Loucy (cell line): ENCODE data around the gene ZFP91.

Experiments
- H2AFZ ChIP-seq: fragments of 200-600 bp; sonication (generic); 2 replicates; pipeline ENCODE4 v1.6.0; 2016; ENCODE audit warnings: antibody characterized with exemption, mild to moderate bottlenecking, low read length, moderate library complexity
- H3F3A ChIP-seq: fragments of 200-600 bp; 2 replicates; pipeline ENCODE4 v1.6.0; 2016; ENCODE audit warnings: antibody characterized with exemption, low read depth, mild to moderate bottlenecking
- H3K27me3 ChIP-seq: fragments of 200-600 bp; sonication (generic); 2 replicates; pipeline ENCODE4 v1.6.1; 2014; ENCODE audit warnings: low read length, mild to moderate bottlenecking; ENCODE audit not compliant: insufficient read depth, poor library complexity, severe bottlenecking
- H3K36me3 ChIP-seq: fragments of 200-600 bp; sonication (generic); 2 replicates; pipeline ENCODE4 v1.6.1; 2016; ENCODE audit warnings: low read length; ENCODE audit not compliant: insufficient read depth
- H3K4me1 ChIP-seq: fragments of 200-600 bp; sonication (generic); 2 replicates; pipeline ENCODE4 v1.5.1; 2014; ENCODE audit warnings: low read length, mild to moderate bottlenecking; ENCODE audit not compliant: insufficient read depth, poor library complexity, severe bottlenecking
- H3K4me2 ChIP-seq: fragments of 200-600 bp; sonication (generic); 2 replicates; pipeline ENCODE4 v1.6.0; 2014; ENCODE audit warnings: antibody characterized with exemption, low read length, low read depth, mild to moderate bottlenecking; ENCODE audit not compliant: poor library complexity, severe bottlenecking
- H3K4me3 ChIP-seq: fragments of 200-600 bp; sonication (generic); 2 replicates; pipeline ENCODE4 v1.5.1; 2014; ENCODE audit warnings: low read length, mild to moderate bottlenecking, mixed read lengths; ENCODE audit not compliant: poor library complexity, severe bottlenecking
- H3K79me2 ChIP-seq: fragments of 200-600 bp; sonication (generic); 2 replicates; pipeline ENCODE4 v1.6.1; 2014; ENCODE audit warnings: low read length; ENCODE audit not compliant: insufficient read depth
- H3K9ac ChIP-seq: fragments of 200-600 bp; sonication (generic); 2 replicates; pipeline ENCODE4 v1.6.0; 2014; ENCODE audit warnings: mild to moderate bottlenecking, low read depth, low read length, moderate library complexity; ENCODE audit not compliant: poor library complexity, severe bottlenecking
- H3K9me2 ChIP-seq: fragments of 200-600 bp; sonication (generic); replicated peaks from 2 replicates; pipeline ENCODE4 v1.6.1; 2016; ENCODE audit warnings: low read depth, low read length, mixed read lengths
- H3K9me3 ChIP-seq: fragments of 200-600 bp; sonication (generic); 2 replicates; pipeline ENCODE4 v1.6.1; 2014; ENCODE audit warnings: mild to moderate bottlenecking, antibody characterized with exemption, low read length, low read depth; ENCODE audit not compliant: insufficient read depth
- H4K20me1 ChIP-seq: fragments of 200-600 bp; sonication (generic); 2 replicates; pipeline ENCODE4 v1.6.0; 2014; ENCODE audit warnings: antibody characterized with exemption, low read length, mild to moderate bottlenecking; ENCODE audit not compliant: insufficient read depth, poor library complexity, severe bottlenecking
- EZH2phosphoT487 ChIP-seq: fragments of 200-600 bp; IDR thresholded peaks from 2 replicates; pipeline ENCODE4 v1.6.1; 2018; ENCODE audit warnings: antibody characterized with exemption, mild to moderate bottlenecking, moderate library complexity, borderline replicate concordance
- TF ChIP-seq, protein P1 (sequence below): fragments of 200-600 bp; sonication (generic); conservative IDR thresholded peaks from 2 replicates; pipeline ENCODE4 v1.5.1; 2014; ENCODE audit warnings: mild to moderate bottlenecking, antibody characterized with exemption, low read length

Gene ZFP91, protein sequence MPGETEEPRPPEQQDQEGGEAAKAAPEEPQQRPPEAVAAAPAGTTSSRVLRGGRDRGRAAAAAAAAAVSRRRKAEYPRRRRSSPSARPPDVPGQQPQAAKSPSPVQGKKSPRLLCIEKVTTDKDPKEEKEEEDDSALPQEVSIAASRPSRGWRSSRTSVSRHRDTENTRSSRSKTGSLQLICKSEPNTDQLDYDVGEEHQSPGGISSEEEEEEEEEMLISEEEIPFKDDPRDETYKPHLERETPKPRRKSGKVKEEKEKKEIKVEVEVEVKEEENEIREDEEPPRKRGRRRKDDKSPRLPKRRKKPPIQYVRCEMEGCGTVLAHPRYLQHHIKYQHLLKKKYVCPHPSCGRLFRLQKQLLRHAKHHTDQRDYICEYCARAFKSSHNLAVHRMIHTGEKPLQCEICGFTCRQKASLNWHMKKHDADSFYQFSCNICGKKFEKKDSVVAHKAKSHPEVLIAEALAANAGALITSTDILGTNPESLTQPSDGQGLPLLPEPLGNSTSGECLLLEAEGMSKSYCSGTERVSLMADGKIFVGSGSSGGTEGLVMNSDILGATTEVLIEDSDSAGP

DNA sequence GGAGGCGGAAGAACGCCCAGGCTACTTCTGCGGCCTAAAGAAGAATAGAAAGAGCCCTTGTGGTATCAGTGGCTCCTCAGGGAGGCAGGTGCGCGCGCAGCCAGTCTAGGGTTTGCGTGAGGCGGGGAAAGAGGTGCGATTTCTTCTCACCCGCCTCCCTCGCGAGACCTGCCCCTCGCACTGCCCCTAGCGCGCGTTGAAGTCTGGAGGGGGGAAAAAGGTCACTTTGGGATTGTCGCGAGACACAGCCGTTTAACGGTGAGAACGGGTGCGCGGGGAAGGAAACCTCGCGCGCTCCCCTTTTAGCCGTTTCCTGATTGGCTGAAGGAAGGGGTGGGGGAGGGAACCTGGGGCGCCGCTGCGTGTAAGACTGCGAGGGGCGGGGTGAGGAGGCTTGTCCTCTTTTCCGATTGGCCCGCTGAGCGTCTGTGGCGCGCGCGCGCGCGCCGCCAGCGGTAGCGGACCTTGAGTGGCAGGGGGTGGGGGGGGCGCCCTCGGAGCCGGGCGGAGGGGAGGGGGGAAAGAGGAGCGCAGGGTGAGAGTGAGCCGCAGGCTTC, at the start of gene ZFP91:
Gene ZFP91 (plus strand): TSS at position 429 of the 557 bp plus-strand sequence. CDS start 219 bp downstream, outside the sequence.
- Histone ChIP-seq H3K4me1 (peaks cover 62% of the 10 kb centered on the region), H3K79me2 (peaks cover 77% of the 10 kb centered on the region), H3F3A (peaks cover 12% of the 10 kb centered on the region), H3K27me3 (peaks cover 4% of the 10 kb centered on the region), H3K4me2 (peak within 1 kb of the TSS; percentile 97), H2AFZ (peak within 1 kb of the TSS; percentile 24; the same call in 1 of the 2 replicates), H3K4me3 (peak within 1 kb of the TSS; percentile 94), H3K36me3 (no peaks in the 10 kb centered on the region), H3K9me2 (no peaks in the 10 kb centered on the region), H3K9me3 (no peaks in the 10 kb centered on the region), H3K9ac (peak within 1 kb of the TSS; percentile 99), H4K20me1 (peaks cover 47% of the 10 kb centered on the region)
- TF ChIP-seq, protein P1, sequence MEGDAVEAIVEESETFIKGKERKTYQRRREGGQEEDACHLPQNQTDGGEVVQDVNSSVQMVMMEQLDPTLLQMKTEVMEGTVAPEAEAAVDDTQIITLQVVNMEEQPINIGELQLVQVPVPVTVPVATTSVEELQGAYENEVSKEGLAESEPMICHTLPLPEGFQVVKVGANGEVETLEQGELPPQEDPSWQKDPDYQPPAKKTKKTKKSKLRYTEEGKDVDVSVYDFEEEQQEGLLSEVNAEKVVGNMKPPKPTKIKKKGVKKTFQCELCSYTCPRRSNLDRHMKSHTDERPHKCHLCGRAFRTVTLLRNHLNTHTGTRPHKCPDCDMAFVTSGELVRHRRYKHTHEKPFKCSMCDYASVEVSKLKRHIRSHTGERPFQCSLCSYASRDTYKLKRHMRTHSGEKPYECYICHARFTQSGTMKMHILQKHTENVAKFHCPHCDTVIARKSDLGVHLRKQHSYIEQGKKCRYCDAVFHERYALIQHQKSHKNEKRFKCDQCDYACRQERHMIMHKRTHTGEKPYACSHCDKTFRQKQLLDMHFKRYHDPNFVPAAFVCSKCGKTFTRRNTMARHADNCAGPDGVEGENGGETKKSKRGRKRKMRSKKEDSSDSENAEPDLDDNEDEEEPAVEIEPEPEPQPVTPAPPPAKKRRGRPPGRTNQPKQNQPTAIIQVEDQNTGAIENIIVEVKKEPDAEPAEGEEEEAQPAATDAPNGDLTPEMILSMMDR, result no peak
- TF ChIP-seq EZH2phosphoT487, result no peak

DNA sequence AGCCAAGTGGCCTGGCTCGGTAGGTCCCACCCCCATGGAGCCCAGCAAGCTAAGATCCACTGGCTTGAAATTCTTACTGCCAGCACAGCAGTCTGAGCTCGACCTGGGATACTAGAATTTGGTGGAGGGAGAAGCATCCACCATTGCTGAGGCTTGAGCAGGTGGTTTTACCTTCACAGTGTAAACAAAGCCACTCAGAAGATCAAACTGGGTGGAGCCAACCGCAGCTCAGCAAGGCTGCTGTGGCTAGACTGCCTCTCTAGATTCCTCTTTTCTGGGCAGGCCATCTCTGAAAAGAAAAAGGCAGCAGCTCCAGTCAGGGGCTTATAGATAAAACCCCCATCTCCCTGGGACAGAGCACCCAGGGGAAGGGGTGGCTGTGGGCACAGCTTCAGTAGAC, 48.6 kb upstream of the ZFP91 start:
- TF ChIP-seq EZH2phosphoT487, result no peak
- TF ChIP-seq, protein P1, result no peak
- no peaks in the 10 kb centered on the region for H3K9me3 ChIP-seq
- H3K36me3 ChIP-seq, result peaks cover 63% of the 10 kb centered on the region; the same call in 1 of the 2 replicates

DNA sequence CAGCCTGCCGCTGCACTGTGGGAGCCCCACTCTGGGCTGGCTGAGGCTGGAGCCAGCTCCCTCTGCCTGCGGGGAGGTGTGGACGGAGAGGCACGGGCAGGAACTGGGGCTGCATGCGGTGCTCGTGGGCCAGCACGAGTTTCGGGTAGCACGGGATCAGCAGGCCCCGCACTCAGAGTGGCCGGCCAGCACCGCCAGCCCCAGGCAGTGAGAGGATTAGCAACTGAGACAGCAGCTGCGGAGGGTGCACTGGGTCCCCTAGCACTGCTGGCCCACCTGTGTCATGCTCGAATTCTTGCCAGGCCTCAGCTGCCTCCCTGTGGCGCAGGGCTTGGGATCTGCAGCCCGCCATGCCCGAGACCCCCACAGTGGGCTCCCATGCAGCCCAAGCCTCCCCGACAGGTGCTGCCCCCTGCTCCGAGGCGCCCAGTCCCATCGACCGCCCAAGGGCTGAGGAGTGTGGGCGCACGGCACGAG, 47.0 kb upstream of the ZFP91 start:
- Histone ChIP-seq H3K9me2 (no peaks in the 10 kb centered on the region), H2AFZ (no peak overlapping the region), H3K79me2 (peaks cover 5% of the 10 kb centered on the region; the same call in 1 of the 2 replicates), H3K4me3 (no peak overlapping the region), H3K4me1 (no peaks in the 10 kb centered on the region), H4K20me1 (no peaks in the 10 kb centered on the region), H3K9me3 (no peaks in the 10 kb centered on the region), H3F3A (no peaks in the 10 kb centered on the region), H3K9ac (no peak overlapping the region), H3K4me2 (no peak overlapping the region), H3K27me3 (no peaks in the 10 kb centered on the region), H3K36me3 (peaks cover 57% of the 10 kb centered on the region; the same call in 1 of the 2 replicates)
- TF ChIP-seq EZH2phosphoT487, result no peak

More for the DNA sequence above, 48.6 kb upstream of the ZFP91 start:
- Histone ChIP-seq H2AFZ (no peak overlapping the region), H3F3A (peaks cover 6% of the 10 kb centered on the region; the same call in 1 of the 2 replicates), H4K20me1 (no peaks in the 10 kb centered on the region), H3K79me2 (peaks cover 5% of the 10 kb centered on the region; the same call in 1 of the 2 replicates), H3K27me3 (no peaks in the 10 kb centered on the region), H3K9ac (no peak overlapping the region), H3K9me2 (no peaks in the 10 kb centered on the region), H3K4me3 (no peak overlapping the region), H3K4me1 (peaks cover 9% of the 10 kb centered on the region), H3K4me2 (no peak overlapping the region)
